Suppressor macrophage treated with lipopolysaccharide for 1 hour (primary cell): ENCODE data around the gene CBL.
A peak's percentile ranks its signal among the peaks of the same experiment; 100 is the strongest.

Source experiments
- DNase-seq, 3 donors: peaks; one replicate each; pipeline ENCODE4 v3.0.0-alpha.2; 2020 to 2022

Gene CBL

GRCh38 chr11:119350302-119350701 is 144.2 kb downstream of the CBL start:
- DNase-seq = no peak

- no peak for DNase-seq
Observed at GRCh38 chr11:119351232-119351631, 145.1 kb downstream of the CBL start.

DNA sequence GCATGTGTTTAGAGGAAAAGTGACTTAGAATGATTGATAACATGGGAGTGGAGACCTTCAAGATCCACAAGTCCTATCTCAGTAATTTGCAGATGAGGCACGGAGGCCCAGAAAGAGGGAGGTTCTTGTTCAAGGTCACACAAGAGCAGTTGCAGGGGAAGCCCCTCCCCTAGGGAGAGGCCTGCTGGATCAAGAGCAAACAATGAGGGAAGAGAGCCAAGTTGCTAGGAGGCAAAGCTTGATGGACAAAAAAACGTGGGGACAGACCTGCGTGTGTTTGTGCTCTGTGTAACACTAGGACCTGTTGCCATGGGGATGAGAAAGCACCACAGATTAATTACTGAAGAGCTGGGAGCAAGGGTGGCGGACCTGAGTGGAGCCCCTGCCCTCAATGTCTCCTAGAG is 146.7 kb downstream of the CBL start:
- no peak for DNase-seq

- no peak for DNase-seq
Observed at GRCh38 chr11:119355091-119355843, 149.1 kb downstream of the CBL start.

DNA sequence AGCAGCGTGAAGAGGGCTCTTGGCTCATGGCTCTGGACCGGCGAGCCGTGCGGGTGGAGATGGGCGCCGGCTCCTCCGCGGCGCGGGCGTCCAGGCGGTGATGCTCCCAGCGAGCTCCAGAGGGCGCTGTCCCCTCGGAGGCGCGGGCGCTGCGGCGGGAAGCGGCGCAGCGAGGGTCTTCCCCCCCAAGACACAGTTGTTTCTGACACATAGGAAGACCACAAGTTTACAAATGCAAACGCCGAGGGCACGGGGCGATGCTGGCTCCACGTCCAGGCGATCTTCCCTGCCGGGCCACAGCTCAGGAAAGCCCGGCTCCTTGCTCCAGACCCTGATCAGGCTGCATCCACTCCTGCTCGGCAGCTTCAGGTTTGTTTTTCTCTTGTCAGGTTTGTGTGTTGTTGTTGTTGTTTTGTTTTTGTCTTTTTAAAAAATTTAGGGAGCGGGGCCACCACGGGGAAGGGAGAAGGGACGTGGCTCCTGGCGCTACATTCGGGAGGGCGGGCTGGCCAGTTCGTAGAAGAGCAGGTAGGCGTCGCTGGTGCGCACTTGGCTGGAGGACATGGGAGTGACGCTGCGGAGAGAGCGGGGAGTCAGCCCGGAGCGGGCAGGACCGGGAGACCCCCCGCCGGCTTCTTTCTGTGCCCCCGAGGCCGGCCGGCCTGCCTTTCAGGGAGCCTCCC is 150.4 kb downstream of the CBL start:
- DNase-seq = peak; percentile 77 to 89 (median 83)

GRCh38 chr11:119357074-119357473 is 150.9 kb downstream of the CBL start:
- no peak for DNase-seq
